Measurements from ENCODE around the gene DNAJB12.

The DNAJB12 gene

GRCh38 chr10:72323771-72324191 is 30.9 kb downstream of the DNAJB12 start:
- H3K4me3 ChIP-seq (ENCODE audit: low read length): no peak overlapping the region
- no peak for TF ChIP-seq CTCF (conservative IDR thresholded peaks at IDR 0.05; ENCODE audit: low read depth, low read length)

DNA sequence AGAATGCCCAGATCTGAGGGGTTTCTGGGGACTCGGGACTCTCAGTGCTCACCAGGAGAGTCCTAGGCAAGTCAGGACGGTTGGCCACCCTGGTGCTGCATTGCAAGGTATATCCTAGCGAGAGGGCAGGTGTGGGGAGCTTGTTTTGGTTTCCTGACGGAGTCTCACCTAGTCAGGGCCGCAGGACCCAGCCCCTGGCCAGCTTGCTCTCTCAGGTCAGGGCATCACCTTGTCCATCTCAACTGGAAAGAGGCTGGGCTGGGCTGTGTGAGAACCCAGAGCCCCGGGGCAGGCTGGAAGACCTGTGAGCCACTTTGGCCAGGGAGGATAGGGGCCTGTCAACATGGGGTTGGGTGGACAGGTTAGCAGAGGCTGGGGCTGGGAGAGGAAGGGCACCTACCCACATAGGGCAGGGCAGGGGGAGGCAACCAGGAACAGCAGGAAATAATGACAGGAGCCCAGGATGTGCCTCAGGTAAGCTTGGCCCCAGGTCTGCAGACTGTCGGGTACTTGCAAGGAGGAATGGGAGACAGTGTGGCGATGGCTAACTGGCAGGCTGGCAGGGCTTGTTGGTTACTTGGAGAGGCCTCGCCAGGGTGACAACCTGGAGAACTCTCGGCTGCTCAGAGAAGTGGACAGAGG is 31.5 kb downstream of the DNAJB12 start:
- H3K4me3 ChIP-seq (ENCODE audit: low read length): no peak overlapping the region
- no peak for TF ChIP-seq CTCF (conservative IDR thresholded peaks at IDR 0.05; ENCODE audit: low read depth, low read length)
- DNase-seq (ENCODE audit: low read depth): no peak

More at GRCh38 chr10:72323771-72324191, 30.9 kb downstream of the DNAJB12 start:
- no peak for DNase-seq (ENCODE audit: low read depth)

DNA sequence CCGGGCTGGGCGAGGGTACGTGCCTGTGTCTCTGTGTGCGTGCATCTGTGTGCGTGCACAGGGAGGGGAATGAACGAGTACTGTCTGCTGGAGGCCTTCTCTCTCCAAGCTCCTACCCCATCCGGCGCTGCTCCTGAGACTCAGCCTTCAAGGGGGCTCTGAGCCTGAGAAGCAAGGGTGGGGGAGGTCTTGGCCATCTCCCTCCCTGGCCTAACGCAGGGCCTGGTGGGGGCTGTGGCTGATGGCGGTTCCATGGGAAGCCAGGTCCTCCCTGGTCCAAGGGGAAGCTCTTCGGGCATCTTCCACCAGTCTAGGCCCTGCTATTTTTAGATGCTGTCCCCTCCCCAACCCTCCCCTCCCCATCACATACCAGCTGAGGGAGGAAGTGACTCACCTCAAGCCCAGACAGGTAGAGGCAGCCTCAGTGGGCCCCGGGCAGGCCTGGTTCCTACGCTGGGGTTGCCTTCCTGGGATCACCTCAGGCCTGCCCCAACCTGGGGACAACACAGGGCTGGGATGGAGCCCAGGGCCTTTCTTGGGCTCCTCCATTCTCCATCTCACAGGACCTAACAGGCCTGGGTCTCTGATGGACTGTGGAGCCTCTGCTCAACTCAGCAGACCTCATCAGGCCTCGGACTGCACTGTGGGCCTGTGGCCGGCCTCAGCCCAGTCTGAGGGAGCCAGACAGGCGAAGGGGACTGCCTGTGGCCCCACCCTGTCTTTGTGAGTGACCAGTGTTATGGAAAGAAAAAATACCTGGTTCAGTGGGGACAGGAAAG is 32.2 kb downstream of the DNAJB12 start:
- no peak for DNase-seq (ENCODE audit: low read depth)
- no peak for TF ChIP-seq CTCF (conservative IDR thresholded peaks at IDR 0.05; ENCODE audit: low read depth, low read length)
- no peak overlapping the region for H3K4me3 ChIP-seq (ENCODE audit: low read length)

DNA sequence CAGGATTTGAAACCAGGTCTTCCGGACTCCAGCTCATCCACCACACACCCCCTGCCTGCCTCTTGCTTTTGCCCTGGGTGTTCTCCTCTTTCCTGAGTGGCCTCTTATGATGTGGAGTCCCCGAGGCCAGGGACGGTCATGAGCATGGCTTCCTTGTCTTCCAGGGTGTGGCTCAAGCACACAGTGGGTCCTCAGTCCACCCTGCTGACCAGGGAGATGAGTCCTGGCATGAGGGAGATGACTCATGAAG is 32.8 kb downstream of the DNAJB12 start:
- no peak for TF ChIP-seq CTCF (conservative IDR thresholded peaks at IDR 0.05; ENCODE audit: low read depth, low read length)
- DNase-seq (ENCODE audit: low read depth): no peak
- H3K4me3 ChIP-seq (ENCODE audit: low read length): no peak overlapping the region

- H3K4me3 ChIP-seq (ENCODE audit: low read length): no peak overlapping the region
- no peak for TF ChIP-seq CTCF (conservative IDR thresholded peaks at IDR 0.05; ENCODE audit: low read depth, low read length)
These were observed 33.3 kb downstream of the DNAJB12 start for GRCh38 chr10:72321248-72322029.

DNA sequence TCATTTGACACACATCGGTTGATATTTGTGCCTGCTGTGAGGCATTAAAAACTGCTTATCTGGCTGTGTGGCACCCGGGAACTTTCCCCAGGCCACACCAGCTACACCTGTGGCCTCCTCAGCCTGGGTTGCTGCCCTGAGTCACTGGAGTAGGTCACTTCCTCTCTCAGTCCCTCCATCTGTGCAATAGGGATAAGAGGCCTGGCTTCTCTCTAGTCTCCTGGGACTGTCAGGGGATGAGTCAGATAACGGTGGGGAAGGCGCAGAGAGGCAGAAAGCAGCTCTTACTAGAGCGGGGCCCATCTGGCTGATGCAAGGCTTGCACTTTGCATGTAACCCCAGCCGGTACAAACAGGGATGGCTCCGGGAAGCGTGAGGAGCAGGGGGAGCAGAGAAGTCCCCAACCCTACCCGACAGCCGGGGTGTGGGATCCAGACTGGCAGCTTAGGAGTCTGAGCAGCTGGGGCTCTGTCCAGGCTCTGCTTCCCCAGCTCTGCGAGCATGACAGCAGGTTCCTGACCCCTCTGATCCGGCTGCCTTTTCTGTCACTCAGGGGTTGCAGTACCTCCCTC is 34.0 kb downstream of the DNAJB12 start:
- TF ChIP-seq CTCF (conservative IDR thresholded peaks at IDR 0.05; ENCODE audit: low read depth, low read length): no peak
- no peak overlapping the region for H3K4me3 ChIP-seq (ENCODE audit: low read length)
- DNase-seq (ENCODE audit: low read depth): peak; percentile 85

More at GRCh38 chr10:72321248-72322029, 33.3 kb downstream of the DNAJB12 start:
- no peak for DNase-seq (ENCODE audit: low read depth)

All from retinal pigment epithelial cell (primary cell).